ENCODE results near the gene KIF16B. TPM values are rescaled to one million over a fixed set of nuclear protein-coding genes. Genes with fewer than 3 reads are reported as not detected.

KIF16B gene
- total RNA-seq, 1 donor from 2014 or later = 7.1 TPM

DNA sequence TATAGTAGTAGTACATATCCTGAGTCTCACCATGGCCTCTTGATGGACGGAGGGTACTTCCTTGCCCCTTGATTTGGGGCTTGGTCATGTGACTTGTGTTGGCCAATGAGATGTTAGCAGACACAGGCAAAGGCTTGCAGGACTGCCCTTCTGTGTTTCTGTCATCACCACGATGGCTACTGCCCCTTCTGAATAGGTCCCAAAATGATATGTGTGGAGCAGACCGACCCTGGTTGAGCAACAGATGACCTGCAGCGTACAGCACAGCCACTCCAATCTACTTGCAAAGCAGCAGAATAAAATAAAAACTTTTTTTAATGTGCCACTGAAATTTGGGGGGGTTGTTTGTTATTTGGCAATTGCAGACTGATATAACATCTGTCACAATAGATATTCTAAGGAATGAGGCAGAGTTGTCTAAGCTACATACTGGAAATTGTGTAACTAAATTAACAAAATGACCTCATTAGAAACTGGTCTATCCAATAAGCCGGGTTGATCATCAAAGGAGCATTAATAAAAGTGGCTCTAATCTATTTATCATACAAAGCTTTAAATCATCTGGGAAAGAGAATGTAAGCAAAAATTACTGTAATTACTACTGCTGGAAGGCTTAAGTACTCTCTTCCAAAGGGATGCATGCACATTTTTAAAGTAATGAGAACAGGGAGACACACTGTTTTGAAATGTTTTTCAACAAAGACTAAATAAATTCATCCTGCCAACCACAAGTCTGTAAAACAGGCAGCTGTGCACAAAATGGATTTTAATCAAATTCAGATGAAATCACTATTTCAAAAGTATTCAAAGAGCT, 209.5 kb downstream of the KIF16B start:
- H3K36me3 ChIP-seq (ENCODE audit: control insufficient read depth, insufficient read depth, low read length) = no peaks in the 10 kb centered on the region
- H3K4me3 ChIP-seq (ENCODE audit: low read depth, low read length) = no peak overlapping the region
- no peaks in the 10 kb centered on the region for H3K27me3 ChIP-seq (ENCODE audit: control insufficient read depth, insufficient read depth, low read length)
- DNase-seq (ENCODE audit: low read depth) = no peak
- TF ChIP-seq, protein P1, sequence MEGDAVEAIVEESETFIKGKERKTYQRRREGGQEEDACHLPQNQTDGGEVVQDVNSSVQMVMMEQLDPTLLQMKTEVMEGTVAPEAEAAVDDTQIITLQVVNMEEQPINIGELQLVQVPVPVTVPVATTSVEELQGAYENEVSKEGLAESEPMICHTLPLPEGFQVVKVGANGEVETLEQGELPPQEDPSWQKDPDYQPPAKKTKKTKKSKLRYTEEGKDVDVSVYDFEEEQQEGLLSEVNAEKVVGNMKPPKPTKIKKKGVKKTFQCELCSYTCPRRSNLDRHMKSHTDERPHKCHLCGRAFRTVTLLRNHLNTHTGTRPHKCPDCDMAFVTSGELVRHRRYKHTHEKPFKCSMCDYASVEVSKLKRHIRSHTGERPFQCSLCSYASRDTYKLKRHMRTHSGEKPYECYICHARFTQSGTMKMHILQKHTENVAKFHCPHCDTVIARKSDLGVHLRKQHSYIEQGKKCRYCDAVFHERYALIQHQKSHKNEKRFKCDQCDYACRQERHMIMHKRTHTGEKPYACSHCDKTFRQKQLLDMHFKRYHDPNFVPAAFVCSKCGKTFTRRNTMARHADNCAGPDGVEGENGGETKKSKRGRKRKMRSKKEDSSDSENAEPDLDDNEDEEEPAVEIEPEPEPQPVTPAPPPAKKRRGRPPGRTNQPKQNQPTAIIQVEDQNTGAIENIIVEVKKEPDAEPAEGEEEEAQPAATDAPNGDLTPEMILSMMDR (IDR thresholded peaks at IDR 0.05; ENCODE audit: insufficient read depth, low read length, poor library complexity, severe bottlenecking) = no peak

DNA sequence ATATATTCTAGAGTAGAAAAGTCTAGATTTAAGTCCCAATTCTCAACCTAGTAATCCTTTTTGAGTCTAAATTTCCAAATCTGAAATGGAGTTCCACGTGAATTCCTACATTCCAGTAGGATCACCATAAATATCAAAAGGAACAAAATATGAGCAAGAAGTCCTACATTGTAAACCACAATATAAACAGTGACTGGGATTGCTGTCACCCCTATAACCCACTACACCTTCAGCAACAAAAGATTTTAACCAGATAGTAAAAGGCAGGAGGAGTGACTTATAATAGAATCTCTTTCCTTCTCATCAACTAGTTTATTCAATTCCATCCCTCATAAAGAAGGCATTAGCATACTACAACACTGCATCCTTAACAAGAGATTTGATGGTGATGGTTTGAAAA, 210.6 kb downstream of the KIF16B start:
- Histone ChIP-seq H3K27me3 (ENCODE audit: control insufficient read depth, insufficient read depth, low read length) (no peaks in the 10 kb centered on the region), H3K4me3 (ENCODE audit: low read depth, low read length) (no peak overlapping the region), H3K36me3 (ENCODE audit: control insufficient read depth, insufficient read depth, low read length) (no peaks in the 10 kb centered on the region)
- TF ChIP-seq, protein P1 (IDR thresholded peaks at IDR 0.05; ENCODE audit: insufficient read depth, low read length, poor library complexity, severe bottlenecking) = no peak
- no peak for DNase-seq (ENCODE audit: low read depth)

DNA sequence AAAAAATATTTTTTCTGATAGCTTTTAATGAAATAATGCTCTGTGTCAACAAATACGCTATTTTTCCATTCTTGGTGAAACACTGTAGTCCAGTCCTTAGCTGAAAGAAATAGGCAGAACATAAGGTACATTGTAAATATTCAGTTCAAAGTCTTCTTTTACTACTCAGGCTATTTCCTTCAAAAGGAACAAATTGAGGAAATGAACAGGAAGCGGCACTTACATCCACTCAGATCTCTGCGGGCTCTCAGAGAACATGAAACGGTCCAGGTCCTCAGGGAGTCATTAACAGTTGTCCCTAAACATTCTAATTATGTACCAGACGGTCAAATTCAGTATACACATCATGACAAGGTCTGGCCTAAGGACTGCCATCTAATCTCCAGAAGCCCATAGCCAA, 212.6 kb downstream of the KIF16B start:
- H3K4me3 ChIP-seq (ENCODE audit: low read depth, low read length) = no peak overlapping the region
- no peaks in the 10 kb centered on the region for H3K27me3 ChIP-seq (ENCODE audit: control insufficient read depth, insufficient read depth, low read length)
- no peak for DNase-seq (ENCODE audit: low read depth)
- TF ChIP-seq, protein P1 (IDR thresholded peaks at IDR 0.05; ENCODE audit: insufficient read depth, low read length, poor library complexity, severe bottlenecking) = no peak
- H3K36me3 ChIP-seq (ENCODE audit: control insufficient read depth, insufficient read depth, low read length) = no peaks in the 10 kb centered on the region

DNA sequence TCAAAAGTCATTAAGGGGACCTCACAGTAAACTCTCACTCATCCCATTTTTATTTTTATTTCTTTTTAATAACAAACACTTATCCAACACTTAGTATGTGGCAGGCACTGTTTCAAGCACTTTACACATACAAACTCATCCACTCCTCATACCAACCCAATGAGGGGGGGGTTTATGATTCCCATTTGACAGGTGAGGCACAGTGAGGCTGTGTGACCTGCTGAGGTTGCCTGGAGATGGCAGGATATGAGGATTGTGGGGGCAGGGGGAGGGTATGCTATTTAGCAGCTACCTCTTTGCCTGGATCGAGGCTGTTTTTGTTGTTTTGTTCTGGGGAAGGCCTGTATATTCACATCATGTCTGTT, 219.8 kb downstream of the KIF16B start:
- Histone ChIP-seq H3K36me3 (ENCODE audit: control insufficient read depth, insufficient read depth, low read length) (no peaks in the 10 kb centered on the region), H3K27me3 (ENCODE audit: control insufficient read depth, insufficient read depth, low read length) (no peaks in the 10 kb centered on the region), H3K4me3 (ENCODE audit: low read depth, low read length) (no peak overlapping the region)
- no peak for DNase-seq (ENCODE audit: low read depth)
- TF ChIP-seq, protein P1 (IDR thresholded peaks at IDR 0.05; ENCODE audit: insufficient read depth, low read length, poor library complexity, severe bottlenecking) = no peak

DNA sequence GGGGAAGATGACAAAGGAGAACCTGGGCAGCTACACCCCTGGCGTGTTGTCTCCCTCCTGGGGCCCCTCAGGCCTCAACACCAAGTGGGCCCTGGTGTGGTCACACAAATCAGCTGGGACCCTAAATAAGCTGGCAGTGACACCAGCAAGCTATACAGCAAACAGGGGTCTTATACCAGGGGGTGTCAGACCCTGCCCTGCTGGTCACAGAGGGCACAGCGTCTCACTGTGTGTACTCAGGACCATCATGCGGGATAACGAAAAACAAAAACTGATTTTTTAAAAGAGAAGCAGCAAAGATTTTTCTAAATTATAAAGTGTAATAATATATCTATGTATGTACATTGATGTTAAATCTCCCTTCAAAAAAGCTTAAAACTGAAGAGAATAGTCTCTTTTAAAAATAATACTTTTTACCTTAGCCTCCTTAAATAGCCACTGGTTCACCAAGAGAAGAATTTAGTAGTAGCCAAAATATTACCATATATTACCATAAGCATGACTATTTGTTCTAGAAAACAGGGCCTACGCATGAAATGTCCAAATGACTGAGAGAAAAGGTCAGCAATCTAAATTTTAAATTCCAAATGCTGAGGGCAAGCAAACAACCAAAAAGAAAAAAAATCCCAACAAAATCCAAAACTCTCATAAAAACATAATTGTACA, 220.4 kb downstream of the KIF16B start:
- Histone ChIP-seq H3K27me3 (ENCODE audit: control insufficient read depth, insufficient read depth, low read length) (no peaks in the 10 kb centered on the region), H3K4me3 (ENCODE audit: low read depth, low read length) (no peak overlapping the region), H3K36me3 (ENCODE audit: control insufficient read depth, insufficient read depth, low read length) (no peaks in the 10 kb centered on the region)
- TF ChIP-seq, protein P1 (IDR thresholded peaks at IDR 0.05; ENCODE audit: insufficient read depth, low read length, poor library complexity, severe bottlenecking) = no peak
- DNase-seq (ENCODE audit: low read depth) = no peak
